A673 (cell line): ENCODE results near the gene AP2A1.

ENCODE experiments used
- EZH2 ChIP-seq: fragments of 200-600 bp; sonication (generic); IDR thresholded peaks from 2 replicates; pipeline ENCODE4 v1.6.1; 2017; ENCODE audit warnings: borderline replicate concordance, low read depth, mild to moderate bottlenecking, mixed read lengths, antibody characterized with exemption, low read length; ENCODE audit not compliant: poor library complexity, severe bottlenecking
- TF ChIP-seq, protein P1 (sequence below): fragments of 300-800, 200-600 bp; sonication (generic); conservative IDR thresholded peaks from 2 replicates; pipeline ENCODE4 v1.5.1; 2017; ENCODE audit warnings: low read depth, mild to moderate bottlenecking, antibody characterized with exemption, low read length, moderate library complexity, mixed read lengths

DNA sequence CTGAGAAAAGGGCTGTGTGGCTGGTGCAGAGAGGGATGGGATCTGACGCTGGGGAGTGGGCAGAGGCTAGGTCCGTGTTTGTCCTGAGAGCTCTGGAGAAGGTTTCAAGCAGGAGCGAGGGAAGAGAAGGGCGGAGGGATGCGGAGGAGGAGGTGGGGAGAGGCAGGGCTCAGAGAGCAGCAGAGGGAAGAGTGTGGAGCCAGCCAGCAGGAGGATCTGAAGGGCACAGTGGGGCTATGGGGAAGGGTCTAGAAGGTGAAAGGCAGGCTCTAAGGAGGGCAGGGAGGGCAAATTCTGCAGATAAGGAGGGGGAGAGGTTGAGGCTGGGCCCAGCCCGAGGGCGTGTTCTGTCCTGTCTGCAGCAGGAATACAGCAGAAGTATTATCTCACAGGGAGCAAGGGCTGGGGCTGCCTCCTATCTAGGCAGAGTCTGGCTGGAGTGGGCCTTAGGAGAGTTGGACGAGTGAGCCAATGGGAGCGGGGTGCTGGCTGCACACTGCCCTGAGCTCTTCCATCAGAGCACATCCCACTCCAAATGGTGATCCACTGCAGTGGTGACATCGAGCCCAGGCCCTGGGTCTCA lies 6.1 kb downstream of the AP2A1 start:
- TF ChIP-seq, protein P1, sequence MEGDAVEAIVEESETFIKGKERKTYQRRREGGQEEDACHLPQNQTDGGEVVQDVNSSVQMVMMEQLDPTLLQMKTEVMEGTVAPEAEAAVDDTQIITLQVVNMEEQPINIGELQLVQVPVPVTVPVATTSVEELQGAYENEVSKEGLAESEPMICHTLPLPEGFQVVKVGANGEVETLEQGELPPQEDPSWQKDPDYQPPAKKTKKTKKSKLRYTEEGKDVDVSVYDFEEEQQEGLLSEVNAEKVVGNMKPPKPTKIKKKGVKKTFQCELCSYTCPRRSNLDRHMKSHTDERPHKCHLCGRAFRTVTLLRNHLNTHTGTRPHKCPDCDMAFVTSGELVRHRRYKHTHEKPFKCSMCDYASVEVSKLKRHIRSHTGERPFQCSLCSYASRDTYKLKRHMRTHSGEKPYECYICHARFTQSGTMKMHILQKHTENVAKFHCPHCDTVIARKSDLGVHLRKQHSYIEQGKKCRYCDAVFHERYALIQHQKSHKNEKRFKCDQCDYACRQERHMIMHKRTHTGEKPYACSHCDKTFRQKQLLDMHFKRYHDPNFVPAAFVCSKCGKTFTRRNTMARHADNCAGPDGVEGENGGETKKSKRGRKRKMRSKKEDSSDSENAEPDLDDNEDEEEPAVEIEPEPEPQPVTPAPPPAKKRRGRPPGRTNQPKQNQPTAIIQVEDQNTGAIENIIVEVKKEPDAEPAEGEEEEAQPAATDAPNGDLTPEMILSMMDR = no peak
- TF ChIP-seq EZH2 = no peak
